SK-N-DZ (cell line): ENCODE results near the gene ARMH2. TPM values are rescaled to one million over a fixed set of nuclear protein-coding genes. Genes with fewer than 3 reads are reported as not detected.

Experiments used
- DNase-seq: peaks from one replicate; pipeline ENCODE4 v3.0.0-alpha.2; 2015; ENCODE audit warnings: low spot score
- polyA plus RNA-seq, 2 experiments: library from polyadenylated mRNA; depleted of rRNA; stranded (reverse); fragments of >200 nt; gene quantifications; 2 replicates each; pipeline ENCODE4 v1.2.3, GENCODE V29; 2014

Gene ARMH2
- not detected in 2 replicates for polyA plus RNA-seq (2014; cell fraction: cytosol; rRNA removed)
- not detected in 2 replicates for polyA plus RNA-seq (2014; cell fraction: nucleus; rRNA removed)

- DNase-seq: no peak
Measured at GRCh38 chr6:24798740-24799540, at the start of gene ARMH2. TSS of gene ARMH2 (minus strand) at chr6:24798917. CDS start at chr6:24798857, 60 bp downstream.

GRCh38 chr6:24848461-24848860, 49.7 kb upstream of the ARMH2 start:
- no peak for DNase-seq

GRCh38 chr6:24847402-24847801, 48.7 kb upstream of the ARMH2 start:
- DNase-seq: no peak

- no peak for DNase-seq
Measured at GRCh38 chr6:24845578-24845977, 46.9 kb upstream of the ARMH2 start.

GRCh38 chr6:24844903-24845302, 46.2 kb upstream of the ARMH2 start:
- no peak for DNase-seq

GRCh38 chr6:24844061-24844460, 45.3 kb upstream of the ARMH2 start:
- no peak for DNase-seq

GRCh38 chr6:24840187-24840586, 41.5 kb upstream of the ARMH2 start:
- DNase-seq: no peak

GRCh38 chr6:24838994-24839393, 40.3 kb upstream of the ARMH2 start:
- DNase-seq: no peak

- DNase-seq: no peak
Measured at GRCh38 chr6:24838081-24838480, 39.4 kb upstream of the ARMH2 start.

- no peak for DNase-seq
Measured at GRCh38 chr6:24836109-24836508, 37.4 kb upstream of the ARMH2 start.

- no peak for DNase-seq
Measured at GRCh38 chr6:24833711-24834386, 35.1 kb upstream of the ARMH2 start.

GRCh38 chr6:24832794-24833193, 34.1 kb upstream of the ARMH2 start:
- no peak for DNase-seq

GRCh38 chr6:24831771-24832716, 33.3 kb upstream of the ARMH2 start:
- DNase-seq: no peak

GRCh38 chr6:24829657-24830056, 30.9 kb upstream of the ARMH2 start:
- no peak for DNase-seq

- no peak for DNase-seq
Measured at GRCh38 chr6:24827970-24828369, 29.3 kb upstream of the ARMH2 start.

GRCh38 chr6:24827162-24827561, 28.4 kb upstream of the ARMH2 start:
- DNase-seq: no peak

GRCh38 chr6:24825130-24825630, 26.5 kb upstream of the ARMH2 start:
- DNase-seq: no peak

GRCh38 chr6:24824142-24824938, 25.6 kb upstream of the ARMH2 start:
- peak; percentile 29 for DNase-seq

- no peak for DNase-seq
Measured at GRCh38 chr6:24823185-24823584, 24.5 kb upstream of the ARMH2 start.

GRCh38 chr6:24822696-24823095, 24.0 kb upstream of the ARMH2 start:
- DNase-seq: no peak
